GM19324 (cell line): ENCODE measurements around the gene SMARCA4.
"Not testable (repeated sequence)": the region's sequence is repeated elsewhere in the genome, so short reads cannot be mapped to it uniquely, and the experiment has no call there.

Experiments used
- ATAC-seq: cut with Tn5 transposase; IDR thresholded peaks from one replicate; pipeline ENCODE4 v1.9.1; 2021; ENCODE audit warnings: mild to moderate bottlenecking, moderate library complexity; ENCODE audit not compliant: unreplicated experiment, low FRiP score

SMARCA4 gene

DNA sequence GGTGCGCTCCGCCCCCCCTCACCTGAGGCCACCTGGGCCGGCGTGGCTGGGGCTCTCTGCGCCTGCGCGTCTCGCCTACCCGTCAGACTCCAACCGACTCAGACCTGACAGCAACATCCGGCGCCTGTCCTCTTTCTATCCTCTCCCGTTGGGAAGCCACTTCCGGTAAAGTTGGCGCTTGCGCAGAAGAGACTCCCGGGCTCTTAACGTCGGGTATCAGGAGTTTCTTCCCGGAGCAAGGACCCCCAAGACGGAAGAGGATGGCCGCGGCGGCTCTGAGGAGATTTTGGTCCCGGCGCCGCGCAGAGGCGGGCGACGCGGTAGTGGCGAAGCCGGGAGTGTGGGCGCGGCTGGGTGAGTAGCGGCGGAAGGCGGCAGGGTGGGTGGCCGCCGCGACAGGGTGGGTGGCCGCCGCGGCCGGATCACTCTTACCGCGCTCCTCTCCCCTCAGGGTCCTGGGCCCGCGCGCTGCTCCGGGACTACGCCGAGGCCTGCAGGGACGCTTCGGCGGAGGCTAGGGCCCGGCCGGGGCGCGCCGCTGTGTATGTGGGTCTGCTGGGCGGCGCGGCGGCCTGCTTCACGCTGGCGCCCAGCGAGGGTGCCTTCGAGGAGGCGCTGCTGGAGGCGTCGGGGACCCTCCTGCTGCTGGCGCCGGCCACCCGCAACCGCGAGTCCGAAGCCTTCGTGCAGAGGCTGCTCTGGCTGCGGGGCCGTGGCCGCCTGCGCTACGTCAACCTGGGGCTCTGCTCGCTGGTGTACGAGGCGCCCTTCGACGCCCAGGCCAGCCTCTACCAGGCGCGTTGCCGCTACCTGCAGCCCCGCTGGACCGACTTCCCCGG lies 32.0 kb upstream of the SMARCA4 start, which contains the start of the genes TIMM29 and YIPF2:
Gene TIMM29 (plus strand): TSS at position 249 of the 839 bp plus-strand sequence. CDS start 12 bp downstream, at position 261.
Gene YIPF2 (minus strand): TSS at position 77 of the 839 bp plus-strand sequence. CDS start 229 bp downstream, outside the sequence.
- ATAC-seq, result peak; percentile 89

DNA sequence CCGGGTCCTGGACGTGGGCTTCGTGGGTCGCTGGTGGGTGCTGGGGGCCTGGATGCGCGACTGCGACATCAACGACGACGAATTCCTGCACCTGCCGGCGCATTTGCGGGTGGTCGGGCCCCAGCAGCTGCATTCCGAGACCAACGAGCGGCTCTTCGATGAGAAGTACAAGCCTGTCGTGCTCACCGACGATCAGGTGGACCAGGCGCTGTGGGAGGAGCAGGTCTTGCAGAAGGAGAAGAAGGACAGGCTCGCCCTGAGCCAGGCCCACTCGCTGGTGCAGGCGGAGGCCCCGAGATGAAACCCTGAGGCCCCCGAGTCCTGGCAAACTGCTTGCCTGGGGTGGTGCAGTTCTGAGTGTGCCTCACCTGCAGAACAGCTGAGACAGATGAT lies 31.4 kb upstream of the SMARCA4 start:
- ATAC-seq, result no peak

DNA sequence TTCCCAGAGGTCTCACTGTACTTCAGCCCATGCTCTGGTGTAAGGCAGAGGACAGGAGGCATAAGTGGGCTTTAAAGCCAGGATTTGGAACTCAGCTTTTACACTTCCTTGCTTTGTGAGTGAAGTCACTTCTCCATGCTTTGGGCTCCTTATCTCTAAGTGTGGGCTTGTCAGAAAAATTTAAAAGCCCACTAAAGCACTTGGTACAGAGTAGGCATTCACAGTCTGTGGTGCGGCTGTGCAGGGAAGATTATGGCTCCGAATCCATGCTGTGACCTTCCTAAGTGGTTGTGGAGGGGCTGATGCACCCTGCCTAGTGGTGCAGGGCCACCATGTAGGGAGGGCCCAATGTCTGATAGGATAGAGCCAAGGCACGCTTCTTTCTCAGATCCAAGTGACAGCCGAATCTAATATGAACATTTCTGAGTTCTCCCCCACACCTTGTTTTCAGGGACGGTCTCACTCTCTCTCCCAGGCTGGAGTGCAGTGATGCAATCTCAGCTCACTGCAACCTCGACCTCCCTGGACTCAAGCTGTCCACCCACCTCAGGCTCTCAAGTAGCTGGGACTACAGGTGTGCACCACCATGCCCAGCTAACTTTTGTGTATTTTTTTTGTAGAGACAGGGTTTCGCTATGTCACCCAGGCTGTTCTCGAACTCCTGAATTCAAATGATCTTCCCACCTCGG lies 25.3 kb upstream of the SMARCA4 start:
- no peak for ATAC-seq

DNA sequence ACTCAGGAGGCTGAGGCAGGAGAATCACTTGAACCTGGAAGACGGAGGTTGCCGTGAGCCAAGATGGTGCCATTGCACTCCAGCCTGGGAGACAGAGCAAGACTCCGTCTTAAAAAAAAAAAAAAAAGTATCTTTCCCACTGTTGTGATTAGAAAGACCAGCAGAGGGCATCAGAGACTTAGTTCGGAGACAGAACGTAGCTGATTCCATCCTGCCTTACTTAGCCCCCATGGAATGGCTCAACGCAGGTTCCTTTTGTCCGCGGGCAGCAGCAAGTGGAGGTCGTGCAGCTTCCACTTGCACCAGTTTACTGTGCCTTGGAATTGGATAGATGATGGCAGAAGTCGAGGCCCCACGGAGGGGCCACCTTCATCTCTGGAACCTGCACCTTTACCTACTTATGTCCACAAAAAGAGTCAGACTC lies 24.2 kb upstream of the SMARCA4 start:
- no peak for ATAC-seq

DNA sequence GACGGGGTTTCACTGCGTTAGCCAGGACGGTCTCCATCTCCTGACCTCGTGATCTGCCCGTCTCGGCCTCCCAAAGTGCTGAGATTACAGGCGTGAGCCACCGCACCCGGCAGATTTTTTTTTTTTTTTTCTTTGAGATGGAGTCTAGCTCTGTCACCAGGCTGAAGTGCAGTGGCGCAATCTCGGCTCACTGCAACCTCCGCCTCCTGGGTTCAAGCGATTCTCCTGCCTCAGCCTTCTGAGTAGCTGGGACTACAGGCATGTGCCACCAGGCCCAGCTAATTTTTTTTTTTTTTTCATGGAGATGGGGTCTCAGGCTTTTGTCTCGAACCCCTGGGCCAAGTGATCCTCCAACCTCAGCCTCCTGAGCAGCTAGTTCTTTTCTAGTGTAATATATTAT lies 19.2 kb upstream of the SMARCA4 start:
- not testable (repeated sequence) for ATAC-seq

DNA sequence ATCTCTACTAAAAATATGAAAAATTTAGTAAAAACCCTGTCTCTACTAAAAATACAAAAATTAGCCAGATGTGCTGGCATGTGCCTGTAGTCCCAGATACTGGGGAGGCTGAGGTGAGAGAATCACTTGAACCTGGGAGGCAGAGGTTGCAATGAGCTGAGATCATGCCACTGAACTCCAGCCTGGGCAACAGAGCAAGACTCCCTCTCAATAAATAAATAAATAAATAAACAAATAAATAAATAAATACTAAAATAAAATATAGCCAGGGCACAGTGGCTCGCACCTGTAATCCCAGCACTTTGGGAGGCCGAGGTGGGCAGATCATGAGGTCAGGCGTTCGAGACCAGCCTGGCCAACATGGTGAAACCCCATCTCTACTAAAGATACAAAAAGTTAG lies 17.4 kb upstream of the SMARCA4 start:
- ATAC-seq, result not testable (repeated sequence)

DNA sequence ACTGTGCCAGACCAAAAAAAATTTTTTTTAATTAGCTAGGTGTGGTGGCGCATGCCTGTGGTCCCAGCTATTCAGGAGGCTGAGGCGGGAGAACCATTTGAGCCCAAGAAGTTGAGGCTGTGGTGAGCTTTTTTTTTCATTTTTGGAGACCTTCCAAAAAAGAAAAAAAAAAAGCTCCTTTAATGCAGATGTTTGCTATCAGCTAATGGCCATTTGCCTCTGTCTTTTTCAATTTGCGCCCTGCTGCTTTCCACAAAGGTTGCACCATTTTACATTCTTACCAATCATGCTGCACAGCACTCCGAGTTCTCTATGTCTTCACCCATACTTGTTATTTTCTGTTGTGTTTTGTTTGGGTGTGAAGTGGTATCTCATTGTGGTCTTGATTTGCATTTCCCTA lies 15.6 kb upstream of the SMARCA4 start:
- ATAC-seq, result no peak

DNA sequence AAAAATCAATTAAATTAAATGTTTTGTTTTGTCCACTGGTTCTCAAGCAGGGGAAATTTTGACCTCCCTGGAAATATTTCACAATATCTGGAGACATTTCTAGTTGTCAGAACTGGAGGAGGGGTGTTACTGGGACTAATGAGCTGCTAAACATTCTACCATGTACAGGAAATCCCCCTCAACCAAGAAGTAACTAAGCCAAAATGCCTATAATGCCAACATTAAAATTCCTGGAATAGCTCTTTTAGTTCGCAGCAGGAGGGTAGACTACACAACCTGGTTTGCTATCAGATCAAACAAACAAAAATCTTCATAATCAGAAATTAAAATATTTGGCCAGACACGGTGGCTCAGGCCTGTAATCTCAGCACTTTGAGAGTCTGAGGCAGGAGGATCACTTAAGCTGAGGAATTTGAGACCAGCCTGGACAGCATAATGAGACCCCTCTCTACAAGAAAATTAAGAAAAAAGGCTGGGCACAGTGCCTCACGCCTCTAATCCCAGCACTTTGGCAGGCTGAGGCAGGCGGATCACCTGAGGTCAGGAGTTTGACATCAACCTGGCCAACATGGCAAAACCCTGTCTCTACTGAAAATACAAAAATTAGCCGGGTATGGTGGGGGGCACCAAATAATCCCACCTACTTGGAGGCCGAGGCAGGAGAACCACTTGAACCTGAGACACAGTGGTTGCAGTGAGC lies 13.7 kb upstream of the SMARCA4 start:
- no peak for ATAC-seq

DNA sequence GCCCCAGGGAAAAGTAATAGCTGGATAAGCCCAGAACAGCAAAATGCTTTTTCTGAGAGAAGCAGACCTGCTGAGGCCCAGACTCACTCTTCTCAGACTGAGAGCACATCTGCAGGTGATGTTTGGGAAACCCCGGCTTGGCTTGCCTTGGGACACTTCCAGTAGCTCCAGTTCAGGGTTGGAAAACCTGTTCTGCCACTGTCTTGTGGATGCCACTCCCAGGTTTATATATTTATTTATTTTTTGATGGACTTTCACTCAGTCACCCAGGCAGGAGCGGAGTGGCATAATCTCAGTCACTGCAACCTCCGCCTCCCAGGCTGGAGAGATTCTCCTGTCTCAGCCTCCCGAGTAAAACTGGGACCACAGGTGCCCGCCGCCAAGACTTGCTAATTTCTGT lies 8.0 kb upstream of the SMARCA4 start:
- ATAC-seq, result no peak

DNA sequence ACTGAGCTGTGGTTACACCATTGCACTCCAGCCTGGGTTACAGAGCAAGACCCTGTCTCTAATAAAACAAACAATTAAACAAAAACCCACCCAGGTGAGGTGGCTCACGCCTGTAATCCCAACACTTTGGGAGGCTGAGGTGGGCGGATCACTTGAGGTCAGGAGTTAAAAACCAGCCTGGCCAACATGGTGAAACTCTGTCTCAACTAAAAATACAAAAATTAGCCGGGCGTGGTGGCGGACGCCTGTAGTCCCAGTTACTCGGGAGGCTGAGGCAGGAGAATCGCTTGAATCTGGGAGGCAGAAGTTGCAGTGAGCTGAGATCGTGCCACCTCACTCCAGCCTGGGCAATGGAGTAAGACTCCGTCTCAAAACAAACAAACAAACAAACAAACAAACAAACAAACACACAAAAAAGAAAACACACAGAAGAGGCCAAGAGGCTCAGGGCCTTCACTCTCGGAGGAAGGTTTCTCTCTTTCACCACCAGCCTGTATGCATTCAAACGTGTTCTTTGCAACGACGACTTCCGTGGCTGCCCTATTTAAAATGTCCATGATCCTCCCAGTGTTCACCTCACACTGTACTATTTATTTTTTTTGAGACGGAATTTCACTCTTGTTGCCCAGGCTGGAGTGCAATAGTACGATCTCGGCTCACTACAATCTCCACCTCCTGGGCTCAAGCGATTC lies 1.4 kb upstream of the SMARCA4 start:
- ATAC-seq, result not testable (repeated sequence)

DNA sequence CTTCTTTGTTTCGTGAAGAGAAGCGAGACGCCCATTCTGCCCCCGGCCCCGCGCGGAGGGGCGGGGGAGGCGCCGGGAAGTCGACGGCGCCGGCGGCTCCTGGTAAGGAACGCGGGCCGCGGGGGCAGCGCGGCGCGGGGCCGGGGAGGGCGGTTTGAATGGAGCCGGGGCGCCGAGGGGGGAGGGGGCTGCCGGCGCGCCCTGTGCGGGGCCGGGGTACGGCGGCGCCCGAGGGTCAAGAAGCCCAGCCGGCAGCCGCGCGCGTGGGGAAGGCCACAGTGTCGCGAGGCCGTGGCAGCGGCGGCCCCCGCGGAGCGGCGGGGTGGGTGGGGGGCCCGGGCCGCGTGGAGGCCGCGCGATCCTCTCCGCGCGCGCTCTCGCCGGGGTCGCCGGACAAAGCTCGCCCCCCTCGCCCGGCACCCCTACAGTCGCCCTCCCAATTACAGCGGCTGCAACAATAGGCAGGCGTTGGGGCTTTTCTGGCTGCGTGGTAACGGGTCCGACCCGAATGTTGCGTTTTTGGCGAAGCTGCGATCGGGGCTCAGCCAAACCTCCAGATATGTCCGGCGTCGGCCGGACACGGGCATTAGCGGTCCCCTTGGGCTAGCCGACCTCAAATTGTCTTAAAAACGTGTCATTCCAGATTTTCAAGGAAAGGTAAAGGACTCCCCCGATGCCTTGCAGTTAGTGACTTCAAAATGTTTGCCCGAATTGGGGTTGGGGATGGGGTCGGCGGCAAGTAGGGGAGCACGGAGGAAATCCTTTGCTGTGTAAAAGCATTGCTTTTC lies 437 bp downstream of the SMARCA4 start:
- ATAC-seq, result peak; percentile 53

DNA sequence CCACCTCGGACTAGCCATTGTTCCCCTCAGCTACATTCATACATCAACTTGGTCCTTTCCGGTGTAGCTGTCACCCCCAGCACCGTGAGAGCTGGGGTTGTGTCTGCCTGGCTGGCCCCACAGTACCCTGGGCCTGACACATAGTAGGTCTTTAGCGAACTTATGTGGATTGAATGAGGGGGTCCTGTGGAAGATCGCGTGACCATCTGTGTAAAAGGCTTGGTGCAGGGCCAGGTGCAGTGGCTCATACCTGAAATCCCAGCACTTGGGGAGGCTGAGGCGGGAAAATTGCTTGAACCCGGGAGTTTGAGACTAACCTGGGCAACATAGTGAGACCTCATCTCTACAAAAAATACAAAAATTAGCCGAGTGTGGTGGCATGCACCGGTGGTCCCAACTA lies 2.0 kb downstream of the SMARCA4 start:
- ATAC-seq, result no peak

DNA sequence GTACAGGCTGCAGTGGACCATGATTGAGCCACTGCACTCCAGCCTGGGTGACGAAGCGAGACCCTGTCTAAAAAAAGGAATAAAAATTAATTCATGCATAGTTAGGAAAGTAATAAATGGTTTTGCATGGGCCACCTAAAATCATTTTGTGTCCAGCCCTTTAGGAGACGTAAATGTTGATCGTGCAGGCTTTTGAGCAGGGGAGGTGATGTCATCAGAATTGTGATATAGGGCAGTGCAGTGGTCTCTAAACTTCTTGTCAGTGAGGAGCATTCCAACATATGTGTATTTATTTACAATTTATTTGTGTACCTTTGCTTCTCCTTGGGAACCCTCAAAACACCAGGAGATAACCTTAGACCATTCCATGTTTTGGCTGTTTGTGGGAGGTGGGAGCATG lies 3.0 kb downstream of the SMARCA4 start:
- no peak for ATAC-seq

DNA sequence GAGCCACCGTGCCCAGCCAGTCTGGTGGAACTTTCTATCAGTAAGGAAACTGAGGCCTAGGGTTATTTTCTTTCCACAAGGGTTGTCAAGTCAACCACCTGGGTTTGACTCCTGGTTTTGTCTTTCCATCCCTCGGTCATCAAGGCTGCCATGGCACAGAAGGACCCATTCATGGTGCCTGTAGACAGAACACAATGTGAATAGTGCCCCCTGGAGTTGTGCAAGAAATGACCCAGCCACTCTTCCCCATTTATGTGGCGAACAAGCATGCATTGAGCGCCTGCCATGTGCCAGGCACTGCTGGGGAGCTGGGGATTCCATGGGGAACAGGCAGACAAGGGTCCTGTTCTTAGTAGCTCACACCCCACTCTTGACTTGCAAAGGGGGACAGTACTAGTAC lies 4.1 kb downstream of the SMARCA4 start:
- no peak for ATAC-seq

DNA sequence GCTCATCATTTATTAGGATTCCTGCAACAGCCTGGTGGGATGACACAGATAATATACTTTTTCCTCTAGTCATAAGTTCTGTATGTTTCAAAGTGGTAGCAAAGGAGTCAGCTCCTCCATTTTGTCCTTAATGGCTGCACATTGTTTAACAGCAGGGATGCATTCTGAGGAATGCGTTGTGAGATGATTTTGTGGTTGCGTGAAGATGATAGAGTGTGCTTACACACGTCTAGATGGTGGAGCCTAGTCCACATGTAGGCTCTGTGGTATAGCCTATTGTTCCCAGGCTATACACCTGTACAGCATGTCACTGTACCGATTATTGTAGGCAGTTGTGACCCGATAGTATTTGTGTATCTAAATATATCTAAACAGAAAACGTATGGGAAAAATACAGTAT lies 4.6 kb downstream of the SMARCA4 start:
- ATAC-seq, result no peak

DNA sequence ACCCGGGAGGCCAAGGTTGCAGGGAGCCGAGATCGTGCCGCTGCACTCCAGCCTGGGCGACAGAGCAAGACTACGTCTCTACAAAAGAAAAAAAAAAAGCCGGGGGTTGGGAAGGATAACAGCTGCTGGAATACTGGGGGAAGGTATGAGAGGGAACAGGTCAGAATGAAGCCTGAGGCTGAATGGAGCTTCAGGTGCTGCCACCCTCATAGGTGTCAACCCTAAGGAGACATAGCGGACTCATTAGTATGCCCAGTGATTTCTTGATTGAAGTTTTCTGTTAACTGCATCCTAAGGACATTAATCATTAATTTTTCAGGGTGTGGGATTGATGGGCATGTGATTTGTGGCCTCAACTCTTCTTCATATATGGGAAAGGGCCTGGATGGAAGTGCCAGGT lies 6.0 kb downstream of the SMARCA4 start:
- ATAC-seq, result no peak

DNA sequence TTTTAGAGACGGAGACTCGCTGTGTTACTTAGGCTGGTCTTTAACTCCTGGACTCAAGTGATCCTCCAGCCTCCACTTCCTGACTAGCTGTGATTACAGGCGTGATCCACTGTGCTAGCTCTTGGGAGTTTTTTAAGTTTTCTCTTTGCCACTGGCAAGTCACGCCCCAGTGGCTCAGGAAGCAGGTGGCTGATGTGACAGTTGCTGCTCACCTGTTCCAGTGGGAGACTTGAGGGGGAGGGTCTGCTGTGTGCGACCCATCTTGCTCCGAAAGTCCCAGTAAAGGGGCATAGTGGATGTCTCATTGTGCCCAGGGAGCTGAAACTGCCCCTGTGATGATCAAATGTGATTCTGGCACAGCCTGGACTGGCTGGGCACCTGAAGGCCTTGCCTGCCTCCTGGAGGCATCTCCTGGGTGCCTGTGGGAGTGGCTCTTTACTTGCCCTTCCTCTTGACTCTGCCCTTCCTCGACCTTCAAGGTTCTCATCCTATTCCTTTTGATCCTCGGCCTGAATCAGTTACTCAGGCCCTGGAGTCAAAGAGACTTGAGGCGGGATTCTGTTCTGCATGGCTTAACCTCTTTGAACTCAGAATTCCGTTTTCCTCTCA lies 7.8 kb downstream of the SMARCA4 start:
- no peak for ATAC-seq

DNA sequence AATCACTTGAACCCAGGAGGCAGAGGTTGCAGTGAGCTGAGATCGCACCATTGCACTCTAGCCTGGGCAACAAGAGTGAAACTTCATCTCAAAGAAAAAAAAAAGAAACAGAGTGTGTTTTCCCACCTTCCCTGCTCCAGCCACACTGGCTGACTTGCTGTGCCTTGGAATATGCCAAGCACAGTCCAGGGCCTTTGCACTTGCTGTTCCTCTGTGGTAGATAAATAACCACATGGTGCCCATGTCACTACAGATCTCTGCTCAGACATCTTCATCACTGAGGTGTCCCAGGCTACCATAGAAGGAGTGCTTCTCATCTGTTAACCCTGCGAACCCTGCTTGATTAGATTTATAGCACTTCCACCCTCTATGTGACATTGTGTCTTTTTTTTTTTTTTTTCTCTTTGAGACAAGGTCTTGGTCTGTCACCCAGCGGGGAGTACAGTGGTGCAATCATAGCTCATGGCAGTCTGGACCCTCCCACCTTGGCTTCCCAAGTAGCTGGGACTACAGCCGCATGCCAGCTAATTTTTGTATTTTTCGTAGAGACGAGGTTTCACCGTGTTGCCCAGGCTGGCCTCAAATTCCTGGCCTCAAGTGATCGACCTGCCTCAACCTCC lies 10.4 kb downstream of the SMARCA4 start:
- no peak for ATAC-seq
